Liver (tissue), 9 donors: ENCODE data around the gene CCDC182. TPM values are rescaled to one million over a fixed set of nuclear protein-coding genes. Genes with fewer than 3 reads are reported as not detected.

Experiments used
- DNase-seq: peaks from one replicate; pipeline ENCODE4 v3.0.0-alpha.2; 2017; ENCODE audit warnings: low spot score
- H3K27ac ChIP-seq, 2 donors: one replicate each; pipeline ENCODE4 v1.7.0; 2013; ENCODE audit warnings: inconsistent platforms in 2 of 2, low read length in 2 of 2, control low read depth in 1 of 2, low read depth in 1 of 2, mild to moderate bottlenecking in 1 of 2
- H3K27me3 ChIP-seq, 4 donors: one replicate each; pipeline versions ENCODE4 v1.6.1 to v1.7.0; 2013; ENCODE audit warnings: low read length in 3 of 4, inconsistent platforms in 1 of 4, mild to moderate bottlenecking in 1 of 4, moderate library complexity in 1 of 4; ENCODE audit not compliant: control insufficient read depth in 4 of 4, insufficient read depth in 4 of 4
- H3K36me3 ChIP-seq, 4 donors: one replicate each; pipeline versions ENCODE4 v1.6.1 to v1.7.0; 2013; ENCODE audit warnings: low read length in 3 of 4, mild to moderate bottlenecking in 3 of 4, low read depth in 1 of 4, moderate library complexity in 1 of 4; ENCODE audit not compliant: control insufficient read depth in 4 of 4, insufficient read depth in 3 of 4
- H3K4me1 ChIP-seq, 4 donors: one replicate each; pipeline versions ENCODE4 v1.6.1 to v1.7.0; 2013; ENCODE audit warnings: low read length in 3 of 4, mild to moderate bottlenecking in 3 of 4, moderate library complexity in 1 of 4; ENCODE audit not compliant: control insufficient read depth in 4 of 4, insufficient read depth in 4 of 4
- H3K4me3 ChIP-seq, 3 donors: one replicate each; pipeline versions ENCODE4 v1.6.1 to v1.7.0; 2013; ENCODE audit warnings: low read length in 3 of 3, control low read depth in 1 of 3, low read depth in 1 of 3, mild to moderate bottlenecking in 1 of 3
- H3K9ac ChIP-seq, 2 donors: one replicate each; pipeline ENCODE4 v1.7.0; 2013; ENCODE audit warnings: low read length in 2 of 2, mild to moderate bottlenecking in 2 of 2, moderate library complexity in 2 of 2, control low read depth in 1 of 2, low read depth in 1 of 2
- H3K9me3 ChIP-seq, 4 donors: one replicate each; pipeline versions ENCODE4 v1.6.1 to v1.7.0; 2013; ENCODE audit warnings: low read length in 3 of 4; ENCODE audit not compliant: control insufficient read depth in 4 of 4
- EGR1 ChIP-seq, 2 donors: IDR thresholded peaks; 2 replicates each; pipeline ENCODE4 v1.6.1; 2016 to 2018; ENCODE audit warnings: antibody characterized with exemption in 2 of 2, low read depth in 2 of 2
- FOXA1 ChIP-seq: IDR thresholded peaks from 2 replicates; pipeline ENCODE4 v1.6.1; 2016; ENCODE audit warnings: antibody characterized with exemption
- FOXA2 ChIP-seq: IDR thresholded peaks from 2 replicates; pipeline ENCODE4 v1.6.1; 2016; ENCODE audit warnings: antibody characterized with exemption
- GABPA ChIP-seq, 2 donors: IDR thresholded peaks in 1 of 2; conservative IDR thresholded peaks in 1 of 2; 2 replicates each; pipeline ENCODE4 v1.6.1; 2016; ENCODE audit warnings: antibody characterized with exemption in 2 of 2, mild to moderate bottlenecking in 1 of 2, moderate library complexity in 1 of 2
- HNF4A ChIP-seq, 2 donors: conservative IDR thresholded peaks; 2 replicates each; pipeline ENCODE4 v1.6.1; 2016; ENCODE audit warnings: antibody characterized with exemption in 2 of 2, mild to moderate bottlenecking in 2 of 2
- HNF4G ChIP-seq: IDR thresholded peaks from 2 replicates; pipeline ENCODE4 v1.6.1; 2016; ENCODE audit warnings: antibody characterized with exemption
- NR2F2 ChIP-seq: IDR thresholded peaks from 2 replicates; pipeline ENCODE4 v1.6.1; 2016; ENCODE audit warnings: antibody characterized with exemption
- RAD21 ChIP-seq, 2 donors: IDR thresholded peaks; 2 replicates each; pipeline ENCODE4 v1.6.1; 2016; ENCODE audit warnings: antibody characterized with exemption in 2 of 2, mild to moderate bottlenecking in 2 of 2
- RXRA ChIP-seq, 2 donors: IDR thresholded peaks; 2 replicates each; pipeline ENCODE4 v1.6.1; 2017 to 2018; ENCODE audit warnings: antibody characterized with exemption in 2 of 2, mild to moderate bottlenecking in 1 of 2
- SP1 ChIP-seq: IDR thresholded peaks from 2 replicates; pipeline ENCODE4 v1.6.1; 2018; ENCODE audit warnings: antibody characterized with exemption, mild to moderate bottlenecking
- TAF1 ChIP-seq: conservative IDR thresholded peaks from 2 replicates; pipeline ENCODE4 v1.6.1; 2016; ENCODE audit warnings: antibody characterized with exemption, mild to moderate bottlenecking
- YY1 ChIP-seq: IDR thresholded peaks from 2 replicates; pipeline ENCODE4 v1.6.1; 2016; ENCODE audit warnings: antibody characterized with exemption, mild to moderate bottlenecking
- WGBS: extraction: QIAGEN DNeasy Blood & Tissue Kit; methylation state at CpG from one replicate; pipeline ENCODE4 v1.1.7; 2013; 5-methylcytosine and 5-hydroxymethylcytosine counted together
- polyA plus RNA-seq, 2 donors: library from polyadenylated mRNA; stranded (reverse) in 1 of 2; unstranded in 1 of 2; fragments of 200-250 nt in 1 of 2; fragments of >200 nt in 1 of 2; fragmentation: Nextera tagmentation in 1 of 2; extraction: Ambion mirVana in 1 of 2; gene quantifications; one replicate each; pipeline versions ENCODE4 v1.2.1 to v1.2.3, GENCODE V29; 2013 to 2015
- total RNA-seq, 2 donors: library from RNA; depleted of rRNA; stranded (reverse); fragments of >200 nt; gene quantifications; one replicate each; pipeline ENCODE4 v1.2.3, GENCODE V29; 2014
- TF ChIP-seq, protein P1 (sequence below): IDR thresholded peaks from 2 replicates; pipeline ENCODE4 v1.6.1; 2016; ENCODE audit warnings: antibody characterized with exemption, mild to moderate bottlenecking
- TF ChIP-seq, protein P2 (sequence below): fragments of 150-350 bp; IDR thresholded peaks from 2 replicates; pipeline ENCODE4 v1.5.1; 2017; ENCODE audit warnings: improper control_type of control experiment, low read depth, low read length; ENCODE audit not compliant: missing input control
- TF ChIP-seq, protein P3 (sequence below): IDR thresholded peaks from 2 replicates; pipeline ENCODE4 v1.6.1; 2016; ENCODE audit warnings: antibody characterized with exemption
- TF ChIP-seq, protein P4 (sequence below): IDR thresholded peaks from 2 replicates; pipeline ENCODE4 v1.6.1; 2016; ENCODE audit warnings: antibody characterized with exemption
- TF ChIP-seq, protein P5 (sequence below): IDR thresholded peaks from 2 replicates; pipeline ENCODE4 v1.6.1; 2016; ENCODE audit warnings: antibody characterized with exemption
- donor health status: healthy.
- donor health status: healthy.
- donor health status: healthy.
- donor health status: healthy.
- donor health status: healthy.

The CCDC182 gene
- total RNA-seq (not detected), polyA plus RNA-seq (not detected)

DNA sequence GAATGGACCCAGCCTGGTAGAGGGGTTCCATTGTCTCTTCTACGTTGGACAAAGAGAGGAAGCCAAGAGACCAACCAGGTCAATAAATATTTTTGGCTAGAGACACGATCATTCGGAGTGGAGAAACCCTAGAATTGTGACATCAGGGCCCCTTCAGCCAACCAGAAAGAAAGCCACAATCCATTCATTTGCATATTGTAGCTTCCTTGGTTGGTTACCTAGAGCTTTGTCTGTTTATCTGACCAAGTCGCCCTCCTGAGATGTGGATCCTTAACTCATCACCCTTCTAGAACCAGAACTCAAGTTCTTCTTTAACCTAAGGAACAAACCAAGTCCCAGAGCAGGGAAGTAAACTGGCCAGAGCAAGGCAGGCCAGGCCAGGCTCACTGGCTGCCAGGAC lies at the start of gene CCDC182:
Gene CCDC182 (minus strand): TSS at position 58 of the 400 bp plus-strand sequence. CDS start 27 bp downstream, at position 31.
- Histone ChIP-seq H3K4me3 (no peak within 1 kb of the TSS), H3K4me1 (no peaks in the 10 kb centered on the region), H3K9ac (no peak within 1 kb of the TSS), H3K27ac (no peak within 1 kb of the TSS), H3K36me3 (no peaks in the 10 kb centered on the region), H3K27me3 (no peaks in the 10 kb centered on the region), H3K9me3 (no peaks in the 10 kb centered on the region)
- 49% methylated on average over 4 of the region's 4 CpGs for WGBS
- TF ChIP-seq FOXA1 (no peak), RXRA (IDR thresholded peaks at IDR 0.05) (no peak), SP1 (no peak), GABPA (IDR thresholded peaks at IDR 0.05 in 1 of 2, conservative IDR thresholded peaks at IDR 0.05 in 1 of 2) (no peak), EGR1 (IDR thresholded peaks at IDR 0.05; ENCODE audit: low read depth in 2 of 2) (no peak), HNF4A (conservative IDR thresholded peaks at IDR 0.05) (no peak), FOXA2 (no peak), HNF4G (no peak), NR2F2 (no peak), TAF1 (no peak), RAD21 (IDR thresholded peaks at IDR 0.05) (no peak)
- TF ChIP-seq, protein P1, sequence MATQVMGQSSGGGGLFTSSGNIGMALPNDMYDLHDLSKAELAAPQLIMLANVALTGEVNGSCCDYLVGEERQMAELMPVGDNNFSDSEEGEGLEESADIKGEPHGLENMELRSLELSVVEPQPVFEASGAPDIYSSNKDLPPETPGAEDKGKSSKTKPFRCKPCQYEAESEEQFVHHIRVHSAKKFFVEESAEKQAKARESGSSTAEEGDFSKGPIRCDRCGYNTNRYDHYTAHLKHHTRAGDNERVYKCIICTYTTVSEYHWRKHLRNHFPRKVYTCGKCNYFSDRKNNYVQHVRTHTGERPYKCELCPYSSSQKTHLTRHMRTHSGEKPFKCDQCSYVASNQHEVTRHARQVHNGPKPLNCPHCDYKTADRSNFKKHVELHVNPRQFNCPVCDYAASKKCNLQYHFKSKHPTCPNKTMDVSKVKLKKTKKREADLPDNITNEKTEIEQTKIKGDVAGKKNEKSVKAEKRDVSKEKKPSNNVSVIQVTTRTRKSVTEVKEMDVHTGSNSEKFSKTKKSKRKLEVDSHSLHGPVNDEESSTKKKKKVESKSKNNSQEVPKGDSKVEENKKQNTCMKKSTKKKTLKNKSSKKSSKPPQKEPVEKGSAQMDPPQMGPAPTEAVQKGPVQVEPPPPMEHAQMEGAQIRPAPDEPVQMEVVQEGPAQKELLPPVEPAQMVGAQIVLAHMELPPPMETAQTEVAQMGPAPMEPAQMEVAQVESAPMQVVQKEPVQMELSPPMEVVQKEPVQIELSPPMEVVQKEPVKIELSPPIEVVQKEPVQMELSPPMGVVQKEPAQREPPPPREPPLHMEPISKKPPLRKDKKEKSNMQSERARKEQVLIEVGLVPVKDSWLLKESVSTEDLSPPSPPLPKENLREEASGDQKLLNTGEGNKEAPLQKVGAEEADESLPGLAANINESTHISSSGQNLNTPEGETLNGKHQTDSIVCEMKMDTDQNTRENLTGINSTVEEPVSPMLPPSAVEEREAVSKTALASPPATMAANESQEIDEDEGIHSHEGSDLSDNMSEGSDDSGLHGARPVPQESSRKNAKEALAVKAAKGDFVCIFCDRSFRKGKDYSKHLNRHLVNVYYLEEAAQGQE = no peak
- TF ChIP-seq, protein P2, sequence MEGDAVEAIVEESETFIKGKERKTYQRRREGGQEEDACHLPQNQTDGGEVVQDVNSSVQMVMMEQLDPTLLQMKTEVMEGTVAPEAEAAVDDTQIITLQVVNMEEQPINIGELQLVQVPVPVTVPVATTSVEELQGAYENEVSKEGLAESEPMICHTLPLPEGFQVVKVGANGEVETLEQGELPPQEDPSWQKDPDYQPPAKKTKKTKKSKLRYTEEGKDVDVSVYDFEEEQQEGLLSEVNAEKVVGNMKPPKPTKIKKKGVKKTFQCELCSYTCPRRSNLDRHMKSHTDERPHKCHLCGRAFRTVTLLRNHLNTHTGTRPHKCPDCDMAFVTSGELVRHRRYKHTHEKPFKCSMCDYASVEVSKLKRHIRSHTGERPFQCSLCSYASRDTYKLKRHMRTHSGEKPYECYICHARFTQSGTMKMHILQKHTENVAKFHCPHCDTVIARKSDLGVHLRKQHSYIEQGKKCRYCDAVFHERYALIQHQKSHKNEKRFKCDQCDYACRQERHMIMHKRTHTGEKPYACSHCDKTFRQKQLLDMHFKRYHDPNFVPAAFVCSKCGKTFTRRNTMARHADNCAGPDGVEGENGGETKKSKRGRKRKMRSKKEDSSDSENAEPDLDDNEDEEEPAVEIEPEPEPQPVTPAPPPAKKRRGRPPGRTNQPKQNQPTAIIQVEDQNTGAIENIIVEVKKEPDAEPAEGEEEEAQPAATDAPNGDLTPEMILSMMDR = no peak
- TF ChIP-seq, protein P3, sequence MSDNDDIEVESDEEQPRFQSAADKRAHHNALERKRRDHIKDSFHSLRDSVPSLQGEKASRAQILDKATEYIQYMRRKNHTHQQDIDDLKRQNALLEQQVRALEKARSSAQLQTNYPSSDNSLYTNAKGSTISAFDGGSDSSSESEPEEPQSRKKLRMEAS = no peak
- TF ChIP-seq, protein P4, sequence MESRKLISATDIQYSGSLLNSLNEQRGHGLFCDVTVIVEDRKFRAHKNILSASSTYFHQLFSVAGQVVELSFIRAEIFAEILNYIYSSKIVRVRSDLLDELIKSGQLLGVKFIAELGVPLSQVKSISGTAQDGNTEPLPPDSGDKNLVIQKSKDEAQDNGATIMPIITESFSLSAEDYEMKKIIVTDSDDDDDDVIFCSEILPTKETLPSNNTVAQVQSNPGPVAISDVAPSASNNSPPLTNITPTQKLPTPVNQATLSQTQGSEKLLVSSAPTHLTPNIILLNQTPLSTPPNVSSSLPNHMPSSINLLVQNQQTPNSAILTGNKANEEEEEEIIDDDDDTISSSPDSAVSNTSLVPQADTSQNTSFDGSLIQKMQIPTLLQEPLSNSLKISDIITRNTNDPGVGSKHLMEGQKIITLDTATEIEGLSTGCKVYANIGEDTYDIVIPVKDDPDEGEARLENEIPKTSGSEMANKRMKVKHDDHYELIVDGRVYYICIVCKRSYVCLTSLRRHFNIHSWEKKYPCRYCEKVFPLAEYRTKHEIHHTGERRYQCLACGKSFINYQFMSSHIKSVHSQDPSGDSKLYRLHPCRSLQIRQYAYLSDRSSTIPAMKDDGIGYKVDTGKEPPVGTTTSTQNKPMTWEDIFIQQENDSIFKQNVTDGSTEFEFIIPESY = no peak
- no peak for DNase-seq

DNA sequence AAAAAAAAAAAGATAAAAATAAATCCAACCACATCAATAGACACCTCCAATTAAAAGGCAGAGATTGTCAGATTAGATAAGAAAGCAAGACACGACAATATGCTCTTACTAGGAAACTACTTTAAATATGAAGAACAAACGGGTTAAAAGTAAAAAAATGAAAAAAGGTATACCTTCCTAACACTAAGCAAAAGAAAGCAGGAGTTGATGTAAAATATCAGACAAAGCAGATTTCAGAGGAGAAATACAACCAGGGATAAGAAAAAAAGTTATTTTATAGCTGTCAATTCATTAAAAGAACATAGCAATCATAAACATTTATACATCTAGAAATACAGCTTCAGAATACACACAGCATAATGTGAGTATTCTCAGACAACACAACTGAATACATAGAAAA lies 49.7 kb upstream of the CCDC182 start:
- Histone ChIP-seq H3K9me3 (no peaks in the 10 kb centered on the region), H3K27ac (no peak overlapping the region)
- TF ChIP-seq SP1 (no peak), GABPA (IDR thresholded peaks at IDR 0.05 in 1 of 2, conservative IDR thresholded peaks at IDR 0.05 in 1 of 2) (no peak), HNF4A (conservative IDR thresholded peaks at IDR 0.05) (no peak), HNF4G (no peak), EGR1 (IDR thresholded peaks at IDR 0.05; ENCODE audit: low read depth in 2 of 2) (no peak), RAD21 (IDR thresholded peaks at IDR 0.05) (no peak), RXRA (IDR thresholded peaks at IDR 0.05) (no peak), NR2F2 (no peak), YY1 (no peak)
- TF ChIP-seq, protein P2 = no peak
- TF ChIP-seq, protein P5, sequence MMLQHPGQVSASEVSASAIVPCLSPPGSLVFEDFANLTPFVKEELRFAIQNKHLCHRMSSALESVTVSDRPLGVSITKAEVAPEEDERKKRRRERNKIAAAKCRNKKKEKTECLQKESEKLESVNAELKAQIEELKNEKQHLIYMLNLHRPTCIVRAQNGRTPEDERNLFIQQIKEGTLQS = no peak
- TF ChIP-seq, protein P3 = no peak
- TF ChIP-seq, protein P1 = no peak

More for the DNA sequence above, 49.7 kb upstream of the CCDC182 start:
- H3K27me3 ChIP-seq = peaks cover 0 to 2% (median under 1%) of the 10 kb centered on the region in 4 donors
- no peak for DNase-seq
- no peaks in the 10 kb centered on the region for H3K4me1 ChIP-seq
- WGBS = 71% methylated on average over 2 of the region's 2 CpGs
- no peak overlapping the region for H3K9ac ChIP-seq
- no peaks in the 10 kb centered on the region for H3K36me3 ChIP-seq
- H3K4me3 ChIP-seq = no peak overlapping the region
